AG10803 (cell line): ENCODE measurements around the gene CENPT.

Experiments used
- DNase-seq: peaks from one replicate; pipeline ENCODE4 v3.0.0; 2010; ENCODE audit warnings: low read depth
- H3K4me3 ChIP-seq: 2 replicates; pipeline ENCODE4 v1.5.1; 2011; ENCODE audit warnings: mild to moderate bottlenecking, low read length, control low read depth
- TF ChIP-seq, protein P1 (sequence below): conservative IDR thresholded peaks from 2 replicates; pipeline ENCODE4 v1.5.1; 2011; ENCODE audit warnings: mild to moderate bottlenecking, low read length, control low read depth, inconsistent platforms

CENPT gene, protein sequence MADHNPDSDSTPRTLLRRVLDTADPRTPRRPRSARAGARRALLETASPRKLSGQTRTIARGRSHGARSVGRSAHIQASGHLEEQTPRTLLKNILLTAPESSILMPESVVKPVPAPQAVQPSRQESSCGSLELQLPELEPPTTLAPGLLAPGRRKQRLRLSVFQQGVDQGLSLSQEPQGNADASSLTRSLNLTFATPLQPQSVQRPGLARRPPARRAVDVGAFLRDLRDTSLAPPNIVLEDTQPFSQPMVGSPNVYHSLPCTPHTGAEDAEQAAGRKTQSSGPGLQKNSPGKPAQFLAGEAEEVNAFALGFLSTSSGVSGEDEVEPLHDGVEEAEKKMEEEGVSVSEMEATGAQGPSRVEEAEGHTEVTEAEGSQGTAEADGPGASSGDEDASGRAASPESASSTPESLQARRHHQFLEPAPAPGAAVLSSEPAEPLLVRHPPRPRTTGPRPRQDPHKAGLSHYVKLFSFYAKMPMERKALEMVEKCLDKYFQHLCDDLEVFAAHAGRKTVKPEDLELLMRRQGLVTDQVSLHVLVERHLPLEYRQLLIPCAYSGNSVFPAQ

DNA sequence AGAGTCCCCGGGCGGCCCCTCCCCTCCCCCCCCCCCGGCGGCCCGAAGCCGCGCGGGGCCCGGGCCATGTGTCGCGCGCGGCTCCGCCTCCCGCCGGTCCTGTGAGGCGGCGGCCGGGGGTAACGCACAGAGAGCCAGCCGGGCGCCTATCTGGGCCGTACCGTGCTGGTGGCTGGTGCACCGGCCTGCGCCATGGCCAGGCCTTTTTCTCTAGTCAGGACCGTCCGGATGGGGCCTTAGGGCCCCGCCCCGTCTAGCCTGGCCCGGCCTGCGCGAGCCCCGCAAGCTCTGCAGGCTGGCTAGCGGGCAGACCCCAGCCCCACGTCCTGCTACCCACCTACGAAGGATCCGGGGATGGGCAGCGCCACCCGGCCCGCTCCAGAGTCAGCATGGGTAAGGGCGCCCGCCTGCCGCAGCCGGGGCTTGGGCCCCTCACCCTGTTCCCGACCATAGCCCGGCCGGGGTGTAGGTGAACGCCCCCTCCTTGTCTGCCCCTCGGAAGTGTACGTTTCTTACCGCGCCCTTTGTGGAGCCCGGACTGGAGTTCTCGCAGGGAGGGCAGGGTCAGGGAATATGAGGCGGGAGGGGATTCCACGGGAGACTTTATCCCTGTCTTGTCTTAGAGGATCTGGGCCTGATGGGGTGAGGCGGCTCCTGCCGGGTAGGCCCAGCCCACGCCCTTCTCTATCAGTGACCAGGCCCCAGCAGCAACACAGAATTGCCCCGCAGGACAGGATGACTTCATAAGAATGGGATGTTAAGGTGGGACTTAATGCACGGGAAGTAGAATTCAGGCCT is at the start of gene CENPT:
CENPT (minus strand) TSS at position 630 of the 798 bp plus-strand sequence. CDS start 13,834 bp downstream, outside the sequence.
- TF ChIP-seq, protein P1, sequence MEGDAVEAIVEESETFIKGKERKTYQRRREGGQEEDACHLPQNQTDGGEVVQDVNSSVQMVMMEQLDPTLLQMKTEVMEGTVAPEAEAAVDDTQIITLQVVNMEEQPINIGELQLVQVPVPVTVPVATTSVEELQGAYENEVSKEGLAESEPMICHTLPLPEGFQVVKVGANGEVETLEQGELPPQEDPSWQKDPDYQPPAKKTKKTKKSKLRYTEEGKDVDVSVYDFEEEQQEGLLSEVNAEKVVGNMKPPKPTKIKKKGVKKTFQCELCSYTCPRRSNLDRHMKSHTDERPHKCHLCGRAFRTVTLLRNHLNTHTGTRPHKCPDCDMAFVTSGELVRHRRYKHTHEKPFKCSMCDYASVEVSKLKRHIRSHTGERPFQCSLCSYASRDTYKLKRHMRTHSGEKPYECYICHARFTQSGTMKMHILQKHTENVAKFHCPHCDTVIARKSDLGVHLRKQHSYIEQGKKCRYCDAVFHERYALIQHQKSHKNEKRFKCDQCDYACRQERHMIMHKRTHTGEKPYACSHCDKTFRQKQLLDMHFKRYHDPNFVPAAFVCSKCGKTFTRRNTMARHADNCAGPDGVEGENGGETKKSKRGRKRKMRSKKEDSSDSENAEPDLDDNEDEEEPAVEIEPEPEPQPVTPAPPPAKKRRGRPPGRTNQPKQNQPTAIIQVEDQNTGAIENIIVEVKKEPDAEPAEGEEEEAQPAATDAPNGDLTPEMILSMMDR = no peak
- peak; percentile 72 for DNase-seq
- H3K4me3 ChIP-seq = peak within 1 kb of the TSS; percentile 88

DNA sequence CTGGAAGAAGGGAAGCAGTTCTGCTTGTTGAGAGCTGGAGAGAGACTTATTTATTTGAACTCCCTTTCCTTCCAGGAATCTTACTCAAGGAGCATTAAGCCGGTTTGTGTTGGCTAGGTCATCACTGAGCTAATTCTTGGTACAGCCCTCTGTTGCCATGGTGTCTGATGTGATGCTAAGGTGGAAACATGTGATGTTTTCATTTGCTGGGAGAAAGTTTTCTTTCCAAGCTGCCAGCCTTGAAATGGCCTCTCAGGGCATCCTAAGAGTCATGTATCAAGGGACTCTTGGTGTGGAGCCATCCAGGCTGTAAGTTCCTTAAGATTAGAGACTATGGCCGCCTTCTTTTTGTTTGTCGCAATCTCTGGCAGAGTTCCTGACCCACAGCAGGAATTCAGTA is 49.7 kb upstream of the CENPT start:
- peak; percentile 51 for DNase-seq
- H3K4me3 ChIP-seq = no peak overlapping the region
- TF ChIP-seq, protein P1 = no peak

DNA sequence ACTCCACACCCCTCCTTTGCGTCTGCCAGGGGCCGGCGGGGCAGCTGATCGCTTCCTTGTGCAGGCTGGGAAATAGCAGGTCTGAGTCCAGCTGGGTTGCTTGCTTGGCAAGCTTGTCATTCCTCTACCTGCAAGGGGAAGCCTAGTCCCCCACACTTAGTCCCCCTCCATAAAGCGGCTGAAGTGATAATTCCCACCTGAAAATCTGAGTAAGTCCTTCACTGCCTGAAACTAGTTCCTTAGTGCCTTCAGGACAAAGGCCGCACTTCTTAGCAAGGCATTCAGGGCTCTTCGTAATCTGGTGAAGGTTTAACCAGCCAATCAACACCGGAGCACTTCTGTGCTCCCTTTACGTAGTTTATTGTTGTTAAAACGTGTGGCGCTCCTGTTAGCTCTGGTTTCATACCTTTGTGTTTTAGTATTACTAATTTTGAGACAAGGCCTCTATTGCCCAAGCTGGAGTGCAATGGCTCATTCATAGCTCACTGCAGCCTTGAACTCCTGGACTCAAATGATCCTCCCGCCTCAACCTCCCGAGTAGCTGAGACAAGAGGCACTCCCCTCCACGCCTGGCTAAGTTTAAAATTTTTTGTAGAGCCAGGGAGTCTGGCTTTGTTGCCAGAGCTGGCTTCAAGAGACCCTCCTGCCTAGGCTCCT is 46.4 kb upstream of the CENPT start:
- peak; percentile 9 for DNase-seq

GRCh38 chr16:67892899-67893742 is 45.6 kb upstream of the CENPT start, which contains the start of gene PSKH1:
PSKH1 (plus strand) TSS chr16:67893254; CDS start chr16:67908750, 15,496 bp downstream.
- TF ChIP-seq, protein P1 = no peak
- H3K4me3 ChIP-seq = peak within 1 kb of the TSS; percentile 92
- DNase-seq = peak; percentile 92

More for the DNA sequence above, 46.4 kb upstream of the CENPT start:
- TF ChIP-seq, protein P1 = no peak
- H3K4me3 ChIP-seq = peak overlapping the region; percentile 92

DNA sequence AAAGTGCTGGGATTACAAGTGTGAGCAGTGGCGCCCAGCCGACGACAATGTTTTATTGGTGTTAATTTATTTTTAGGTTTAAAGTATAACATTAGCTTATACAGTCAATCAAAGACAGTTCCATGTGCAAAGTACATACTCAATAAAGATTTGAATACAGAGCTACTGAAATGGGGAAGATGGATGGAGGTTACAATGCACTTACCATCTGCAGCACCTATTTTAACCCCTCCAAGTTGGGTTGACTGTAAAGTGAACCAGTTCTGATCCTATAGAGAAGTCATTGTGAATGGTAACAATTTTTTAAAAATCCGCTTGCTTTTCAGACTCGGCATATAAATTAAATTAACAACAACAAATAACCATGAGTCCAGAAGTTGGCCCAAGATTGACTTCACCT is 44.9 kb upstream of the CENPT start:
- TF ChIP-seq, protein P1 = no peak
- DNase-seq = no peak
- peak overlapping the region; percentile 64 for H3K4me3 ChIP-seq

DNA sequence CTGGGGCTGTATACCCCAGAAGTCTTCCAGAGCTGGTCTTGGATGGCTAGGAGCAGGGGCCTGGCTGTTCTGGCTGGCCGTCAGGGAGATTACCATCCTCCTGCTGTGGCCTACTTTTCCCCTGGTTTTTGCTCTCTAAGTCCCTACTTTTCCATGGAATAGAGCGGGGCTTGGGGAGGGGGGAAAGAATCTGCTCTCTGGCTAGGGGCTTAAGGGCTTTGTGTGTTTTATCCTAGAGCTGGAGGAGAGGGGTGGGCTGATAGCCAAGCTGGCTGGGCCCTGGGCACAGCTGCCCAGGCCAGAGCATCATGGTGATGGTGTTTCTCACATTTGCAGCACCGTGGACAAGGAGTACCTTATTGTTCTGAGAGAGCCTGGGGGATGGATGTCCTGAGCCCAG is 40.8 kb upstream of the CENPT start:
- TF ChIP-seq, protein P1 = no peak
- no peak for DNase-seq
- H3K4me3 ChIP-seq = no peak overlapping the region
